Stimulated activated CD8-positive, alpha-beta memory T cell treated with anti-CD3 and anti-CD28 coated beads, Interleukin-4, amount 100 ng/mL, for 48 hours (primary cell): ENCODE measurements around the gene ATP7B.

Source experiments
- DNase-seq: peaks from one replicate; pipeline ENCODE4 v3.0.0-alpha.2; 2020

The ATP7B gene

GRCh38 chr13:51976890-51977289 is 34.4 kb downstream of the ATP7B start:
- DNase-seq, result no peak

DNA sequence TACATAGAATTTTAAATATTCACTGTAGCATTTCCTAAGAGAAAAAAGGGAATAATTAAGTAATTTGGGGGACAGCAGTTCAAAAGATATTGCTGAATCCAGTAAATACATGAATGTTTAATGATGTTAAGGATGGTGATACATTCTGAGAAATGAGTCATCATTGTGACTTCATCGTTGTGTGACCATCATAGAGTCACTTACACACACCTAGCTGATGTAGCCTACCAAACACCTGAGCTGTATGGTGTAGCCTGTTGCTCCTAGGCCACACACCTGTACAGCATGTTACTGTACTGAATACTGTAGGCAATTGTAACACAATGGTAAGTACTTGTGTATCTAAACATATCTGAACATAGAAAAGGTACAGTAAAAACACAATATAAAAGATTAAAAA is 34.8 kb downstream of the ATP7B start:
- DNase-seq, result no peak

DNA sequence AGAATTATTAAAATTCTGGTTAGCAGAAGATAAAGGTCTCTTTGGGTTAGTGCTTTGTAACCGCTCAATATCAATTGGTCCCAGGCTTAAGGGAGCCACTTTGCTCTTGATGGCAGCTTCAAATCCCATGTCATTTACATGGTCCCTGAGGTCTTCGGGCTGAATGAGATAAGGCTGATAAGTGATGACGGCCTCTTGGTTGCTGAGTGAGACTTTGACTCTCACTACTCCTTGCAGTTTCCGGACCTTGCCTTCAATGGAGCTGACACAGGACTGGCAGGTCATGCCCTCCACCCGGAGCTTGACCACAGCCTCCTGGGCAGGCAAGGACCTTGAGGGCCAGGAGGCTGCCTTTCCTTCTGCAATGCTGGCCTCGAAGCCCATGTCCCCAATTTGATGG is 36.8 kb downstream of the ATP7B start:
- no peak for DNase-seq

GRCh38 chr13:51971520-51972426 is 39.5 kb downstream of the ATP7B start:
- no peak for DNase-seq

DNA sequence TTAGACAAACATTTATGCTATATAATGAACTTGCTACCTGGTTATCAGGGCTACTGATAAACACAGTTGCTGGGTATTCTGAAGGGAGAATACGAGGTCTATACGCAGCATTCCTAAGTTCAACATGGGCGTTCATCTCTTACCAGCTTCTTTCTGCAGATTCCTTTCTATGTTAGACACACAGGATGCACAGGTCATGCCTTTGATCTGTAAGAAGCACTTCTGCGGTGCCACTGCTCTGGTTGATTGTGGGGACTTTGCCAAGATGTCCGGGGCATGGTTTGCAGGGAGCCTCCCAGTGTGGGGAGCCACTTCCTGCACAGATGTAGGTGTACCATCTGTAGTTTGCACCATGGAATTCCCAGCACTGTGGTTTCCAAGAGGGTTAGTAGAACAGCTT is 40.9 kb downstream of the ATP7B start:
- no peak for DNase-seq

GRCh38 chr13:51967482-51968446 is 43.5 kb downstream of the ATP7B start:
- DNase-seq, result no peak

GRCh38 chr13:51966186-51966585 is 45.1 kb downstream of the ATP7B start:
- DNase-seq, result no peak

GRCh38 chr13:51961493-51962403 is 49.5 kb downstream of the ATP7B start:
- DNase-seq, result no peak

GRCh38 chr13:51960766-51961165 is 50.5 kb downstream of the ATP7B start:
- no peak for DNase-seq

GRCh38 chr13:51959773-51960172 is 51.5 kb downstream of the ATP7B start:
- DNase-seq, result no peak

DNA sequence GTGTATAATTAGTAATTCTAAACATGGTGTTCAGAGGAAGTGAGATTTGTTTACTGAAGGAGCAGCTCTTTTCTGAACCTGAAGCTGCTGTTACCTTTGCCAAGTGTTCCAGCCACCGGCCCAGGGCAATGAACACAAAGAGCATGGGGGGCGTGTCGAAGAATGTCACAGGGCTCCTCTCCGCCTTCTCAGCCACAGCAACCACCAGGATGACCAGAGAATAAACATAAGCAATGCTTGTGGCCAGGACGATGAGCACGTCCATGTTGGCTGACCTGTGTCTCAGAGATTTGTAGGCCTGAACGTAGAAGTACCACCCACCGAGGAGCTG is 53.1 kb downstream of the ATP7B start:
- DNase-seq, result no peak

GRCh38 chr13:51957377-51958216 is 53.7 kb downstream of the ATP7B start:
- no peak for DNase-seq

DNA sequence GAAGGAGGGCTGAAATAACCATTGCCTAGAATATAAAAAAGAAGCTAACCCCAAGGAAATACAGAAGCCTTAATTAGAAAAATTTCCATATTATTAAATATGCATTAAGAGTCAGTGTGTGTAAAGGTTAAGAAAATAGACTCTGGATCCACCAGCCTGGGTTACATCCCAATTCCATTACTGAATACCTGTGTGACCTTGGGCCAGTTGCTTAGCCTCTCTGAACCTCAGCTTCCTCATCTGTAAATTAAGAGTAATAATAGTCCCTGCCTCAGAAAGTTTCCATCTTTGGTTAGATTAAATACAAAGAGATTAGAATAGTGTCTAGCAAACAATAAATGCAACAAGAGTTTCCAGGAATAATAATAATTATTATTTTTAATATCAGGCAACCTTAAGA is 54.5 kb downstream of the ATP7B start:
- DNase-seq, result no peak

- DNase-seq, result no peak
Observed at GRCh38 chr13:51955816-51956603, 55.2 kb downstream of the ATP7B start.

- no peak for DNase-seq
Observed at GRCh38 chr13:51955281-51955771, 55.9 kb downstream of the ATP7B start.

DNA sequence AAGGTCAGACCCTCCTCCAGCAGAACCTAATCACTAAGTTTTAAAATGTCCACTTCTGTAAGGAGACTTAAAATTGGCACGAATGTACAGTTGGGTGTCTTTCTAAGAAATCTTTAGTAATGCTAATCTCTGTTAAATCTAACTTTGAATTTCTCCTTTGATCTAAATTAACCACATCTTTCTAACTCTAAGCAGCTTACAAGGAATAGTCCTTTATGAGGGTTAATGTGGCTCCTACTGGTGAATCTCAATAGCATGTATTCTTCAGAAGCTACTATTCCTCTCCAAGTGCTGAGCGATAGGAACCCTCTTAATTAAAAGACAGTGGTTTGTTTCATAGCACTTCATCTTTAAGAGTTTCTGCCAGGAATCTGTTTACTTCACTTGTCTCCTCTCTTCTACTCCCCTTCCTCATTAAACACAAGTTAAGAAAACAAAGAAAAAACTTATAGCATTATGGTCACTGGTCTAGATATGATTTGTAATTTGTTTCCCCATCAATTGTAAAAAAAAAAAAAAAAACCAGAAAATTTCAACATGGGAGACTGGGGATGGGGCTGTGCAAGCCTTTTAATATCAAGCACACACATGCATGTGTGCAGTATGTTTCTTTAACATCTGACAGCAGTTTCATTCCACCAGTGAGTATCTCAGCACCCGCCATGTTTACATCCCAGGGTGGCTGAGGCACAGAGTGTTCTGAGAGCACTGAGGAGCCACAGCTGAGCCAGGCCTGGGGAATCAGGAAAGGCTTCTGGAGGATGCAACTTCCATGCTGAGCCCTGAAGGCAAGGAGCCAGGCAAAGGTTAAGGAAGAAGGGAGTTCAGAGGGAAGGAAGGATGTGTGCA is 57.7 kb downstream of the ATP7B start:
- DNase-seq, result no peak

DNA sequence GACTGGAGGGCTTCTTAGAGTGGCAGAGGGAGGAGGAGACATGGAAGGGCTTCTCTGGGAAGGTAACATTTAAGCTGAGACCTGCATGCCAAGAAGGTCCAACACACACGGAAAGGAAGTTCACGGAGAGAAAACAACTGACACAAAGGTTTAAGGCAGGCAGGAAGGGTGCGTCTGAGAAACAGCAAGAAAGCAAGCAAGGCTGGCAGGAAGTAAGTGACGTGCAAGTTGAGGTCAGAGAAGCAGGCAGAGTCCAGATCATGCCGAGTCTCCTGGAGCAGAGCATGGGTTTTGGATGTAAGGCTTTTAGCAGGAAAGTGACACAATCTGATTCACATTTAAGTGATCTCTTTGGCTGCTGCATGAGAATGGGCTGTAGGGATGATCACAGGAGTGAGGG is 60.5 kb downstream of the ATP7B start:
- no peak for DNase-seq

- no peak for DNase-seq
Observed at GRCh38 chr13:51946163-51946669, 65.0 kb downstream of the ATP7B start.

GRCh38 chr13:51945149-51945548 is 66.1 kb downstream of the ATP7B start:
- no peak for DNase-seq

DNA sequence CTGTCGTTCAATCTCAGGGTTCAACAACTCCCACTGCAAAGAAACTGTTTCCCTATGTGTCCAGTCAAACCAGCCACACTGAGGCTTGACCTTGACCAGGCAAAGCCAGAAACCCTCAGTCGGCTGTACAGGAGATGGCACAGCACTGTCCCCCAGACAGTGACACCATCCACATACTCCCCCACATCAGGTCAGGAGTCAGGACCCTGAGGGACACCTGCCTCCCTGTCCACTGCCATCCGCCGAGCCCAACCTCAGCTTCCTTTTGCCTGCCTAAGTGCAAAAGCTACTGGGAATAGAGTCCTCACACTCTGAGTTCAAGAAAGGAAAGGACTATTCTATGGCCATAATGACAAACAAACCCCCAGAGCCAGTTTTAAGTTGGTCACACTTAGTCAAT is 66.8 kb downstream of the ATP7B start:
- DNase-seq, result no peak
